Smooth muscle cell (in vitro differentiated cells): Measurements from ENCODE around the gene POMT2. TPM values are rescaled to one million over a fixed set of nuclear protein-coding genes. Genes with fewer than 3 reads are reported as not detected.

Experiments
- DNase-seq: peaks from one replicate; lab custom pipeline; 2025; ENCODE audit not compliant: unreplicated experiment; lab: John Stamatoyannopoulos, UW
- H2AFZ ChIP-seq: fragments of 200-600 bp; sonication (generic); 2 replicates; pipeline ENCODE4 v1.6.0; 2016; ENCODE audit warnings: antibody characterized with exemption, low read depth, mild to moderate bottlenecking
- H3F3A ChIP-seq: fragments of 200-600 bp; sonication (generic); 2 replicates; pipeline ENCODE4 v1.6.0; 2017; ENCODE audit warnings: antibody characterized with exemption, low read depth
- H3K27ac ChIP-seq: fragments of 200-600 bp; sonication (generic); 2 replicates; pipeline ENCODE4 v1.5.1; 2016; ENCODE audit warnings: low read depth, mild to moderate bottlenecking
- H3K27me3 ChIP-seq: fragments of 200-600 bp; sonication (generic); 2 replicates; pipeline ENCODE4 v1.6.1; 2016; ENCODE audit warnings: low read depth, mild to moderate bottlenecking
- H3K36me3 ChIP-seq: fragments of 200-600 bp; sonication (generic); 2 replicates; pipeline ENCODE4 v1.5.1; 2016; ENCODE audit warnings: low read depth
- H3K4me1 ChIP-seq: fragments of 200-600 bp; sonication (generic); 2 replicates; pipeline ENCODE4 v1.5.1; 2016; ENCODE audit warnings: low read depth
- H3K4me2 ChIP-seq: fragments of 200-600 bp; sonication (generic); 2 replicates; pipeline ENCODE4 v1.6.0; 2016; ENCODE audit warnings: mild to moderate bottlenecking
- H3K4me3 ChIP-seq: fragments of 200-600 bp; sonication (generic); 2 replicates; pipeline ENCODE4 v1.5.1; 2016; ENCODE audit warnings: mild to moderate bottlenecking
- H3K79me2 ChIP-seq: fragments of 200-600 bp; sonication (generic); 2 replicates; pipeline ENCODE4 v1.6.0; 2016; ENCODE audit warnings: low read depth, mild to moderate bottlenecking
- H3K9ac ChIP-seq: fragments of 200-600 bp; sonication (generic); 2 replicates; pipeline ENCODE4 v1.6.0; 2016; ENCODE audit warnings: low read depth
- H3K9me3 ChIP-seq: fragments of 200-600 bp; sonication (generic); replicated peaks from 2 replicates; pipeline ENCODE4 v1.5.1; 2016; ENCODE audit warnings: low read depth
- H4K20me1 ChIP-seq: fragments of 200-600 bp; sonication (generic); 2 replicates; pipeline ENCODE4 v1.6.0; 2016; ENCODE audit warnings: low read depth
- CTCF ChIP-seq: fragments of 200-600 bp; sonication (generic); IDR thresholded peaks from 2 replicates; pipeline ENCODE4 v1.5.1; 2017; ENCODE audit warnings: borderline replicate concordance, mild to moderate bottlenecking, antibody characterized with exemption; ENCODE audit not compliant: insufficient read depth, poor library complexity, severe bottlenecking
- WGBS: methylation state at CpG from one replicate; pipeline ENCODE4 v1.1.7; 2016; ENCODE audit warnings: low lambda C conversion rate; 5-methylcytosine and 5-hydroxymethylcytosine counted together
- polyA plus RNA-seq: library from polyadenylated mRNA; unstranded; fragments of >200 nt; fragmentation: Nextera tagmentation; extraction: Ambion mirVana; gene quantifications from 2 replicates; pipeline ENCODE4 v1.2.1, GENCODE V29; 2016
- total RNA-seq: library from RNA; depleted of rRNA; stranded (reverse); fragments of >200 nt; gene quantifications from 2 replicates; pipeline ENCODE4 v1.2.3, GENCODE V29; 2014

POMT2 gene
- total and polyA plus RNA-seq, 2 experiments from 2014 or later, result 15.9 to 39.8 TPM

GRCh38 chr14:77296155-77296554 lies 24.5 kb downstream of the POMT2 start:
- no peaks in the 10 kb centered on the region for H3K4me1 ChIP-seq
- no peaks in the 10 kb centered on the region for H3K27me3 ChIP-seq
- no peaks in the 10 kb centered on the region for H3F3A ChIP-seq
- 94% methylated on average over 13 of the region's 13 CpGs for WGBS
- H3K4me3 ChIP-seq, result no peak overlapping the region
- H2AFZ ChIP-seq, result no peak overlapping the region
- TF ChIP-seq CTCF, result no peak
- no peak for DNase-seq
- H3K4me2 ChIP-seq, result no peak overlapping the region
- no peaks in the 10 kb centered on the region for H3K79me2 ChIP-seq
- no peaks in the 10 kb centered on the region for H4K20me1 ChIP-seq
- H3K9ac ChIP-seq, result no peak overlapping the region
- peaks cover 4% of the 10 kb centered on the region for H3K36me3 ChIP-seq
- H3K9me3 ChIP-seq, result no peaks in the 10 kb centered on the region
- H3K27ac ChIP-seq, result no peak overlapping the region

- no peak for DNase-seq
- Histone ChIP-seq H3F3A (no peaks in the 10 kb centered on the region), H3K4me1 (no peaks in the 10 kb centered on the region), H3K27ac (no peak overlapping the region), H3K9me3 (no peaks in the 10 kb centered on the region), H3K4me3 (no peak overlapping the region), H2AFZ (no peak overlapping the region), H3K79me2 (no peaks in the 10 kb centered on the region), H3K9ac (no peak overlapping the region), H4K20me1 (no peaks in the 10 kb centered on the region), H3K4me2 (no peak overlapping the region), H3K27me3 (no peaks in the 10 kb centered on the region), H3K36me3 (peaks cover 14% of the 10 kb centered on the region)
- WGBS, result 64% methylated on average over 4 of the region's 4 CpGs
- peak; percentile 9 for TF ChIP-seq CTCF
Measured at GRCh38 chr14:77290705-77291104, 30.0 kb downstream of the POMT2 start.

GRCh38 chr14:77286576-77286975 lies 34.1 kb downstream of the POMT2 start:
- WGBS, result 97% methylated on average over 5 of the region's 5 CpGs
- H2AFZ ChIP-seq, result no peak overlapping the region
- no peak overlapping the region for H3K9ac ChIP-seq
- no peak overlapping the region for H3K4me3 ChIP-seq
- no peaks in the 10 kb centered on the region for H4K20me1 ChIP-seq
- no peak overlapping the region for H3K4me2 ChIP-seq
- no peaks in the 10 kb centered on the region for H3K27me3 ChIP-seq
- TF ChIP-seq CTCF, result no peak
- H3K9me3 ChIP-seq, result no peaks in the 10 kb centered on the region
- no peaks in the 10 kb centered on the region for H3F3A ChIP-seq
- H3K4me1 ChIP-seq, result no peaks in the 10 kb centered on the region
- no peak overlapping the region for H3K27ac ChIP-seq
- DNase-seq, result no peak
- H3K36me3 ChIP-seq, result peaks cover 10% of the 10 kb centered on the region
- no peaks in the 10 kb centered on the region for H3K79me2 ChIP-seq

GRCh38 chr14:77284466-77284865 lies 36.2 kb downstream of the POMT2 start:
- no peaks in the 10 kb centered on the region for H3K27me3 ChIP-seq
- no peaks in the 10 kb centered on the region for H3K79me2 ChIP-seq
- no peak for TF ChIP-seq CTCF
- 92% methylated on average over 5 of the region's 5 CpGs for WGBS
- no peak overlapping the region for H3K4me3 ChIP-seq
- no peaks in the 10 kb centered on the region for H4K20me1 ChIP-seq
- no peak overlapping the region for H2AFZ ChIP-seq
- H3K9ac ChIP-seq, result no peak overlapping the region
- H3F3A ChIP-seq, result no peaks in the 10 kb centered on the region
- H3K9me3 ChIP-seq, result no peaks in the 10 kb centered on the region
- no peaks in the 10 kb centered on the region for H3K4me1 ChIP-seq
- peaks cover 10% of the 10 kb centered on the region for H3K36me3 ChIP-seq
- no peak overlapping the region for H3K27ac ChIP-seq
- DNase-seq, result no peak
- H3K4me2 ChIP-seq, result no peak overlapping the region
